Measurements from ENCODE around the gene TSPAN31.

Gene TSPAN31

GRCh38 chr12:57797933-57798332 lies 53.1 kb downstream of the TSPAN31 start:
- DNase-seq: no peak
